Keratinocyte (primary cell): ENCODE results near the gene HOMEZ. TPM values are rescaled to one million over a fixed set of nuclear protein-coding genes. Genes with fewer than 3 reads are reported as not detected.

Experiments used
- DNase-seq: peaks from one replicate; pipeline ENCODE4 v3.0.0-alpha.2; 2011; ENCODE audit warnings: low read depth, missing footprints, low spot score
- FAIRE-seq: peaks from 2 replicates; lab custom pipeline; 2011; peaks lifted over from hg19 to GRCh38; lab: Jason Lieb, UNC
- H2AFZ ChIP-seq: 2 replicates; pipeline ENCODE4 v1.6.0; 2012; ENCODE audit warnings: low read length, control low read depth, inconsistent platforms; ENCODE audit not compliant: control insufficient read depth
- H3K27ac ChIP-seq: 2 replicates; pipeline ENCODE4 v1.5.1; 2011; ENCODE audit warnings: low read length; ENCODE audit not compliant: control insufficient read depth, insufficient read depth
- H3K27me3 ChIP-seq: 3 replicates; pipeline ENCODE4 v1.6.0; 2011; ENCODE audit warnings: low read length; ENCODE audit not compliant: control insufficient read depth, insufficient read depth; ENCODE audit errors: extremely low read depth
- H3K36me3 ChIP-seq, 2 experiments: 2 replicates in 1 of 2; 3 replicates in 1 of 2; pipeline ENCODE4 v1.5.1; 2011; ENCODE audit warnings: low read length in 2 of 2, mild to moderate bottlenecking in 1 of 2; ENCODE audit not compliant: control insufficient read depth in 2 of 2, insufficient read depth in 2 of 2; ENCODE audit errors: extremely low read depth in 1 of 2
- H3K4me1 ChIP-seq: 3 replicates; pipeline ENCODE4 v1.5.1; 2011; ENCODE audit warnings: low read length; ENCODE audit not compliant: control insufficient read depth, insufficient read depth; ENCODE audit errors: extremely low read depth
- H3K4me2 ChIP-seq: 3 replicates; pipeline ENCODE4 v1.6.0; 2011; ENCODE audit warnings: low read depth, low read length; ENCODE audit not compliant: control insufficient read depth, insufficient read depth; ENCODE audit errors: extremely low read depth
- H3K4me3 ChIP-seq, 3 experiments: fragments of 200-600 bp in 1 of 3; sonication (generic) in 1 of 3; 2 replicates in 2 of 3; 3 replicates in 1 of 3; pipeline ENCODE4 v1.5.1; 2011 to 2016; ENCODE audit warnings: low read length in 3 of 3, mild to moderate bottlenecking in 3 of 3, control low read depth in 2 of 3, inconsistent platforms in 1 of 3, low read depth in 1 of 3, mixed read lengths in 1 of 3, mixed run types in 1 of 3, moderate library complexity in 1 of 3; ENCODE audit not compliant: control insufficient read depth in 2 of 3, insufficient read depth in 2 of 3; ENCODE audit errors: extremely low read depth in 1 of 3
- H3K79me2 ChIP-seq: 2 replicates; pipeline ENCODE4 v1.6.0; 2012; ENCODE audit warnings: low read length; ENCODE audit not compliant: control insufficient read depth, insufficient read depth
- H3K9ac ChIP-seq: 3 replicates; pipeline ENCODE4 v1.6.0; 2011; ENCODE audit warnings: low read length; ENCODE audit not compliant: control insufficient read depth, insufficient read depth; ENCODE audit errors: extremely low read depth
- H3K9me1 ChIP-seq: 3 replicates; pipeline ENCODE4 v1.6.0; 2011; ENCODE audit warnings: low read length; ENCODE audit not compliant: control insufficient read depth, insufficient read depth; ENCODE audit errors: extremely low read depth
- H3K9me3 ChIP-seq: 2 replicates; pipeline ENCODE4 v1.5.1; 2012; ENCODE audit warnings: low read depth, low read length; ENCODE audit not compliant: control insufficient read depth
- H4K20me1 ChIP-seq: 3 replicates; pipeline ENCODE4 v1.6.0; 2011; ENCODE audit warnings: low read length; ENCODE audit not compliant: control insufficient read depth, insufficient read depth; ENCODE audit errors: extremely low read depth
- CTCF ChIP-seq, 3 experiments: IDR thresholded peaks in 1 of 3; conservative IDR thresholded peaks in 1 of 3; optimal IDR thresholded peaks in 1 of 3; 2 replicates in 2 of 3; 3 replicates in 1 of 3; pipeline versions ENCODE3 to v1.5.1; 2011; ENCODE audit warnings: low read length in 3 of 3, mild to moderate bottlenecking in 3 of 3, moderate library complexity in 2 of 3, control low read depth in 1 of 3, inconsistent platforms in 1 of 3; ENCODE audit not compliant: insufficient read depth in 2 of 3; ENCODE audit errors: extremely low read depth in 1 of 3
- EZH2 ChIP-seq: IDR thresholded peaks from one replicate; pipeline ENCODE4 v1.6.1; 2012; ENCODE audit warnings: inconsistent platforms, mild to moderate bottlenecking, low read length, moderate library complexity
- dilution Hi-C: fragments of 300-500 bp; cut with MboI; formaldehyde crosslinking; loops from one replicate; pipeline ENCODE4 v1.7.0; 2020; ENCODE audit warnings: low sequenced_read_pairs; ENCODE audit not compliant: extremely low pct_ligation_motif_present
- polyA plus RNA-seq, 5 experiments: library from polyadenylated mRNA; depleted of rRNA in 3 of 5; stranded (reverse) in 3 of 5; stranded (forward) in 1 of 5; unstranded in 1 of 5; fragments of >200 nt; gene quantifications; 1 replicate in 1 of 5; 2 replicates in 3 of 5; 3 replicates in 1 of 5; pipeline versions ENCODE4 v1.2.1 to v1.2.3, GENCODE V29; 2011 to 2012; ENCODE audit warnings: missing spikeins in 2 of 5, low read depth in 1 of 5, low replicate concordance in 1 of 5

Gene HOMEZ
- polyA plus RNA-seq, 1 donor (not counting 4 experiments of a cell fraction or from before 2014, with no cell fraction given) = 31.9 TPM

GRCh38 chr14:23321572-23322547 is 35.9 kb upstream of the HOMEZ start:
- Histone ChIP-seq H3K4me3 (peak overlapping the region; percentile 83 to 93 (median 91)), H3K79me2 (peaks cover 25% of the 10 kb centered on the region), H4K20me1 (no peaks in the 10 kb centered on the region), H3K9me3 (no peaks in the 10 kb centered on the region), H3K4me2 (peak overlapping the region; percentile 97), H3K9ac (peak overlapping the region; percentile 98), H3K27me3 (no peaks in the 10 kb centered on the region), H3K9me1 (no peaks in the 10 kb centered on the region), H3K27ac (peak overlapping the region; percentile 98), H2AFZ (peak overlapping the region; percentile 42), H3K4me1 (peaks cover 19% of the 10 kb centered on the region), H3K36me3 (peaks cover 20 to 22% of the 10 kb centered on the region in 2 experiments)
- no peak for DNase-seq
- peak; percentile 66 for FAIRE-seq
- TF ChIP-seq EZH2 (no peak), CTCF (optimal IDR thresholded peaks at IDR 0.05 in 1 of 3, IDR thresholded peaks at IDR 0.05 in 1 of 3, conservative IDR thresholded peaks at IDR 0.05 in 1 of 3; ENCODE audit: extremely low read depth in 1 of 3, insufficient read depth in 2 of 3, low read length in 3 of 3) (no peak)
- dilution Hi-C loops = no loop called here

GRCh38 chr14:23320584-23321571 is 34.9 kb upstream of the HOMEZ start, which contains the start of gene PABPN1:
TSS of gene PABPN1 (plus strand) at chr14:23321457. CDS start at chr14:23321470, 13 bp downstream.
- no peaks in the 10 kb centered on the region for H3K9me3 ChIP-seq
- peak within 1 kb of the TSS; percentile 83 to 93 (median 91) for H3K4me3 ChIP-seq
- peaks cover 19% of the 10 kb centered on the region for H3K4me1 ChIP-seq
- dilution Hi-C loops = no loop called here
- H3K27ac ChIP-seq = peak within 1 kb of the TSS; percentile 98
- no peaks in the 10 kb centered on the region for H3K9me1 ChIP-seq
- no peaks in the 10 kb centered on the region for H4K20me1 ChIP-seq
- peaks cover 20 to 22% of the 10 kb centered on the region in 2 experiments for H3K36me3 ChIP-seq
- H3K27me3 ChIP-seq = no peaks in the 10 kb centered on the region
- no peak for TF ChIP-seq EZH2
- no peak for TF ChIP-seq CTCF (optimal IDR thresholded peaks at IDR 0.05 in 1 of 3, IDR thresholded peaks at IDR 0.05 in 1 of 3, conservative IDR thresholded peaks at IDR 0.05 in 1 of 3; ENCODE audit: extremely low read depth in 1 of 3, insufficient read depth in 2 of 3, low read length in 3 of 3)
- FAIRE-seq (peak; percentile 5), DNase-seq (peak; percentile 98)
- peak within 1 kb of the TSS; percentile 93 for H2AFZ ChIP-seq
- H3K4me2 ChIP-seq = peak within 1 kb of the TSS; percentile 97
- H3K79me2 ChIP-seq = peaks cover 25% of the 10 kb centered on the region
- H3K9ac ChIP-seq = peak within 1 kb of the TSS; percentile 98
